ENCODE results near the gene ABCE1. TPM values are rescaled to one million over a fixed set of nuclear protein-coding genes. Genes with fewer than 3 reads are reported as not detected.

Gene ABCE1
- polyA plus RNA-seq, 1 experiment = 50.6 TPM

DNA sequence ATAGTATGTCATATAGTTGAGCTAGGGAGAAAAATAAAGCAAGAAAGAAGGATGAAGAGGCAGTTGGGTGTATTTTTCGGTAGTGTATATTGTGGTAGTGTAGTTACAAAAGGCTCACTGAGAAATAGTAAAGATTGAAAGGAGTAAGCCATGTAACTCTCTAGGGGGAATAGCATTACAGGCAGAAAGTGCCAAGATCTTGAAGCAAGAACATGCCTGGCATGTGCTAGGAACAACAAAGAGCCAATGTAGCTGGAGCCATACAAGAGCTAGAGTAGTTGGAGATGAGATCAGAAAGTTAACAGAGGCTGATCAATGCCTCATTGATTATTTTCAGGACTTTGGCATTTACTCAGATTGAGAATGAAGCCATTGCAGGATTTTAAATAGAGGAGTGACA is 3.0 kb downstream of the ABCE1 start:
- no peak overlapping the region for H3K4me3 ChIP-seq (ENCODE audit: low read depth, low read length)
- DNase-seq (ENCODE audit: low read depth) = no peak
- no peaks in the 10 kb centered on the region for H3K36me3 ChIP-seq (ENCODE audit: control insufficient read depth, insufficient read depth, low read length)
- TF ChIP-seq, protein P1, sequence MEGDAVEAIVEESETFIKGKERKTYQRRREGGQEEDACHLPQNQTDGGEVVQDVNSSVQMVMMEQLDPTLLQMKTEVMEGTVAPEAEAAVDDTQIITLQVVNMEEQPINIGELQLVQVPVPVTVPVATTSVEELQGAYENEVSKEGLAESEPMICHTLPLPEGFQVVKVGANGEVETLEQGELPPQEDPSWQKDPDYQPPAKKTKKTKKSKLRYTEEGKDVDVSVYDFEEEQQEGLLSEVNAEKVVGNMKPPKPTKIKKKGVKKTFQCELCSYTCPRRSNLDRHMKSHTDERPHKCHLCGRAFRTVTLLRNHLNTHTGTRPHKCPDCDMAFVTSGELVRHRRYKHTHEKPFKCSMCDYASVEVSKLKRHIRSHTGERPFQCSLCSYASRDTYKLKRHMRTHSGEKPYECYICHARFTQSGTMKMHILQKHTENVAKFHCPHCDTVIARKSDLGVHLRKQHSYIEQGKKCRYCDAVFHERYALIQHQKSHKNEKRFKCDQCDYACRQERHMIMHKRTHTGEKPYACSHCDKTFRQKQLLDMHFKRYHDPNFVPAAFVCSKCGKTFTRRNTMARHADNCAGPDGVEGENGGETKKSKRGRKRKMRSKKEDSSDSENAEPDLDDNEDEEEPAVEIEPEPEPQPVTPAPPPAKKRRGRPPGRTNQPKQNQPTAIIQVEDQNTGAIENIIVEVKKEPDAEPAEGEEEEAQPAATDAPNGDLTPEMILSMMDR (IDR thresholded peaks at IDR 0.05; ENCODE audit: insufficient read depth, low read depth, low read length) = no peak
- POLR2A ChIA-PET = no interaction called here
- no peaks in the 10 kb centered on the region for H3K27me3 ChIP-seq (ENCODE audit: control insufficient read depth, insufficient read depth, low read length)
- CTCF ChIA-PET = no interaction called here

DNA sequence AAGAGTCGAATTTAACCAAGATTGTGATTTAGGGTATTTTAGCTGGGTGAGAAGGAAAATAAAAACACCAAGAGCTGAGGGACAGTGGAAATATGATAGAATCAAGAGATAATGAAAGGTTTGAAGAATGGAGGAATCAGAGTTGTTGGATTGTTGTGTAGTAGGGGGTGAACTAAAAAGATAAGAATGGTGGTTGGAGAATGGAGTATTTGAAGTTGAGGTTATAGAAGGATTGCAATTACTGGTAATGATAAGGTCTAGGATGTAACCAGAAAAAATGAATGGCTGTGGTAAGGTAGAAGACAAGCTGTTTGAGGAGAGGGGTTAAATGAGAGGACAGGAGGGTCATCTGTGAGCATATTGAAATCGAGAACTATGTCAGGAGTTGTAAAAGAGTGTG is 4.5 kb downstream of the ABCE1 start:
- Histone ChIP-seq H3K4me3 (ENCODE audit: low read depth, low read length) (no peak overlapping the region), H3K36me3 (ENCODE audit: control insufficient read depth, insufficient read depth, low read length) (no peaks in the 10 kb centered on the region), H3K27me3 (ENCODE audit: control insufficient read depth, insufficient read depth, low read length) (no peaks in the 10 kb centered on the region)
- DNase-seq (ENCODE audit: low read depth) = no peak
- ChIA-PET CTCF (no interaction called here), POLR2A (no interaction called here)
- TF ChIP-seq, protein P1 (IDR thresholded peaks at IDR 0.05; ENCODE audit: insufficient read depth, low read depth, low read length) = no peak

DNA sequence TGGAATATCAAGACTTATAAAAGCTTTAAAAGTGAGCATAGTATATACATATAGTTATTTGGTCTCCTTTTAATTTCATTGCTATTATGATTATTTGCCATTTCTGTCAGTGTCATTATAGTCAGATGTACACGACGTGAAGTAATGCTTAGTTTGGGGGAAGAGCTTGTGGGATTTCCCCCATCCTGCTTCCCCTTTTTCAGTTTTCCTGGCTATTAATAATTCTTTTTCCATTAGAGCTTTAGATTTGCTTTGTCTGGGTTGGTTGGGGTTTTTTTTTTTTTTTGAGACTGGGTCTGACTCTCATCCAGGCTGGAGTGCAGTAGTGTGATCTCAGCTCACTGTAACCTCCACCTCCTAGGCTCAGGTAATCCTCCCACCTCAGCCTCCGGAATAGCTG is 5.4 kb downstream of the ABCE1 start:
- CTCF ChIA-PET = no interaction called here
- Histone ChIP-seq H3K27me3 (ENCODE audit: control insufficient read depth, insufficient read depth, low read length) (no peaks in the 10 kb centered on the region), H3K36me3 (ENCODE audit: control insufficient read depth, insufficient read depth, low read length) (no peaks in the 10 kb centered on the region), H3K4me3 (ENCODE audit: low read depth, low read length) (no peak overlapping the region)
- DNase-seq (ENCODE audit: low read depth) = no peak
- POLR2A ChIA-PET = no interaction called here
- TF ChIP-seq, protein P1 (IDR thresholded peaks at IDR 0.05; ENCODE audit: insufficient read depth, low read depth, low read length) = no peak

DNA sequence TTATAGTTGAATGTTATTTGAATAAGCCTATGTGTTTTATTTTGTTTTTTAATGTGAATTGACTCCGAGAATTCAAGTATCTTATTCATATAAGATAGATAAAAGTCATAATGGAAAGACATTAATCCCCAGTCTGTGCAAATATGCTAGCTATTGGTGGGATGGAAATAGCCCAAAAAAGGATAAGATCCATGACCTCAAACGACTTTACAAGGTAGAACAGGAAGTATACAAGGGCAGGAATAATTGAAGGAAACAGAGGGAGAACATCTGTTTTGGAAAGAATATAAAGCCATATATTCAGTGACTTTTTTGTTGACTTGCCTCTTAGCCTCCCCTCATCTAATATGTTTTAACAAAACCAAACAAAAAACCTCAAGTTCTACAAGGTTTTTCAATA is 9.0 kb downstream of the ABCE1 start:
- ChIA-PET CTCF (no interaction called here), POLR2A (no interaction called here)
- H3K36me3 ChIP-seq (ENCODE audit: control insufficient read depth, insufficient read depth, low read length) = no peaks in the 10 kb centered on the region; the same call in none of the 2 replicates
- H3K4me3 ChIP-seq (ENCODE audit: low read depth, low read length) = no peak overlapping the region
- DNase-seq (ENCODE audit: low read depth) = no peak
- TF ChIP-seq, protein P1 (IDR thresholded peaks at IDR 0.05; ENCODE audit: insufficient read depth, low read depth, low read length) = no peak
- no peaks in the 10 kb centered on the region for H3K27me3 ChIP-seq (ENCODE audit: control insufficient read depth, insufficient read depth, low read length)

DNA sequence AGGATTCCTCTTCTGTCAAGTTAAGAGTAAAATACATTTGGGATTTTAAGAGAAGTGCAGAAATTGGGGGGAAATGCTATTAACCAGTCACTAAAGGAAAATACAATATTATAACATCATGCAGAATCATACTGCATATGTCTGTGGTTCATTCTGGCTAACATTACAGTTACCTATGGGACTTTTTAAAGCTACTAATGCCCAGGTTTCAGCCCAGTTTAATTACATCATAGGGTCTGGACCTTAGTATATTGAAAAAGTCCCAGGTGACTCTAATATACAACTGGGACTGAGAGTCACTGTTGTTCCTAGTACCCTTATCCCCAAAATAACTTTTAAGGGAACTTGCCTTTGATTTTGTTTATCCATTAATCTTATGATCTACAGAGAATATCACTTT is 10.0 kb downstream of the ABCE1 start:
- CTCF ChIA-PET = no interaction called here
- POLR2A ChIA-PET = no interaction called here
- Histone ChIP-seq H3K4me3 (ENCODE audit: low read depth, low read length) (no peak overlapping the region), H3K36me3 (ENCODE audit: control insufficient read depth, insufficient read depth, low read length) (no peaks in the 10 kb centered on the region; the same call in none of the 2 replicates), H3K27me3 (ENCODE audit: control insufficient read depth, insufficient read depth, low read length) (no peaks in the 10 kb centered on the region)
- DNase-seq (ENCODE audit: low read depth) = no peak
- TF ChIP-seq, protein P1 (IDR thresholded peaks at IDR 0.05; ENCODE audit: insufficient read depth, low read depth, low read length) = no peak

All from BJ (cell line).